Panc1 (cell line): ENCODE results near the gene TOP1.

ENCODE experiments used
- CTCF ChIP-seq: fragments of 450-650 bp; IDR thresholded peaks from 2 replicates; pipeline ENCODE4 v1.5.1; 2017; ENCODE audit warnings: mild to moderate bottlenecking
- POLR2AphosphoS5 ChIP-seq: IDR thresholded peaks from 2 replicates; pipeline ENCODE4 v1.6.1; 2012; ENCODE audit warnings: mild to moderate bottlenecking, low read depth, low read length, moderate library complexity
- REST ChIP-seq, 2 experiments: IDR thresholded peaks; 2 replicates each; pipeline ENCODE4 v1.6.1; 2011 to 2012; ENCODE audit warnings: low read depth in 2 of 2, control low read depth in 1 of 2, low read length in 1 of 2, mild to moderate bottlenecking in 1 of 2, moderate library complexity in 1 of 2; ENCODE audit not compliant: insufficient read depth in 1 of 2
- SIN3A ChIP-seq: IDR thresholded peaks from 2 replicates; pipeline ENCODE4 v1.6.1; 2012; ENCODE audit warnings: low read depth, mild to moderate bottlenecking, low read length, moderate library complexity, borderline replicate concordance; ENCODE audit not compliant: insufficient read depth
- TCF7L2 ChIP-seq: IDR thresholded peaks from 2 replicates; pipeline ENCODE4 v1.6.1; 2011; ENCODE audit warnings: mild to moderate bottlenecking, low read depth, low read length, inconsistent platforms

- TF ChIP-seq CTCF: no peak
- TF ChIP-seq POLR2AphosphoS5: no peak
- no peak for TF ChIP-seq REST (IDR thresholded peaks at IDR 0.05; ENCODE audit: insufficient read depth in 1 of 2, low read depth in 2 of 2, low read length in 1 of 2)
- TF ChIP-seq TCF7L2: no peak
- no peak for TF ChIP-seq SIN3A
These were observed 130.9 kb downstream of the TOP1 start for GRCh38 chr20:41159547-41159946.
